ENCODE results near the gene AGRN. TPM values are rescaled to one million over a fixed set of nuclear protein-coding genes. Genes with fewer than 3 reads are reported as not detected.

Gene AGRN
- total and polyA plus RNA-seq, 5 experiments from 2014 or later = 0.15 to 6.4 (median 0.71) TPM

DNA sequence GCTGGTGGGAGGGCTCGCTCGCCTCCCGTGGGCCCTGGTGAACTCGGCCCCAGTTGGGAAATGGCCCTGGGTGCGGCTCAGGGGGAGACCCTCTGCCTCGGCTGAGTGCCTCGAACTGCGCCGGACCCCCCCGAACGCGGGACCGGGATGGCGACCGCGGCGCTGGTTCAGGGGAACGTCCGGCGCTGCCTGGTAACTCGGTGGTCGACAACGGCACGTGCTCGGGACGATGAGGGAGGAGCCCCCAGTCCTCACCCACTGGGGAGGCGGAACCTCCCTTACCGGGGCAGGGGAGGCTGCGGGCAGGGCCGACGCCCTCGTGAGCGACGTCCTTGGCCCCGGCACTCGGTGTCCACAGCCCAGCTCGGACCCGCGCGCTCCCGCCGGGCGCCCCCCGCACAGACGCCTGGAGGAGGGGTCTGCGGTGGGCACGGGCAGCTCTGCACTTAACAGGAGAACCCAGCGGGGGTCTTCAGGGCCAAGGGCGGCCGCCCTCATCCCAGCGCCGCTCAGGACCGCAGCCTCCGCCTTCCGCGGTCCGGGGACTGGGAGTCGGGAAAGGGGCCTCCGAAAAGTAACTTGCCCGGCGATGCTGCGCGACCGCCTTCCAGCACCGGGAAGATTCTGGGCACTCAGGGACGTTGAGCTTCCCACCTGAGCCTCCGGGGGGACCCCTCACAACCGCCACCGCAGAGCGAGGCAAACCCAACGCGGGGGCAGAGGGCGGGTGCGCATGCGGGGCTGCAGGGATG, 21.8 kb upstream of the AGRN start:
- peaks cover 9 to 27% (median 18%) of the 10 kb centered on the region in 4 donors for H3K4me1 Mint-ChIP-seq
- DNase-seq = no peak

GRCh38 chr1:998745-998994, 21.2 kb upstream of the AGRN start:
- peak overlapping the region in 3 of 10 donors; percentile 36 to 79 (median 53) for H3K4me3 Mint-ChIP-seq
- peaks cover 9 to 27% (median 18%) of the 10 kb centered on the region in 4 donors for H3K4me1 Mint-ChIP-seq
- ATAC-seq (peak in 1 of 2 donors; percentile 5), DNase-seq (peak in 2 of 10 donors; percentile 21 to 24)
- H3K27me3 Mint-ChIP-seq = peaks cover 4 to 47% (median 19%) of the 10 kb centered on the region in 5 donors
- H3K27ac Mint-ChIP-seq = no peak overlapping the region
- POLR2A ChIA-PET = no interaction called here
- no peaks in the 10 kb centered on the region for H3K9me3 Mint-ChIP-seq
- H3K36me3 Mint-ChIP-seq = no peaks in the 10 kb centered on the region

More for the DNA sequence above, 21.8 kb upstream of the AGRN start:
- Mint-ChIP-seq H3K36me3 (no peaks in the 10 kb centered on the region), H3K9me3 (no peaks in the 10 kb centered on the region), H3K27me3 (peaks cover 2 to 42% (median 15%) of the 10 kb centered on the region in 5 donors), H3K4me3 (peak overlapping the region in 4 of 10 donors; percentile 55 to 79 (median 62)), H3K27ac (no peak overlapping the region)
- POLR2A ChIA-PET = interaction anchor here (1.4 kb wide), 1 partner anchor 35 kb away, joined by 4 read pairs; no protein-coding TSS in a partner anchor
- no peak for ATAC-seq

GRCh38 chr1:998995-999724, 20.8 kb upstream of the AGRN start:
- DNase-seq (peak in 3 of 10 donors; percentile 25 to 41 (median 34)), ATAC-seq (peak; percentile 24 to 33)
- Mint-ChIP-seq H3K4me3 (peak overlapping the region in 7 of 10 donors; percentile 33 to 79 (median 60)), H3K27me3 (peaks cover 4 to 50% (median 19%) of the 10 kb centered on the region in 5 donors), H3K4me1 (peaks cover 9 to 27% (median 18%) of the 10 kb centered on the region in 4 donors), H3K36me3 (no peaks in the 10 kb centered on the region), H3K9me3 (no peaks in the 10 kb centered on the region), H3K27ac (peak overlapping the region in 1 of 10 donors; percentile 43)
- POLR2A ChIA-PET = no interaction called here

- Mint-ChIP-seq H3K27ac (peak within 1 kb of the TSS in 8 of 10 donors; percentile 76 to 96 (median 91)), H3K4me3 (peak within 1 kb of the TSS; percentile 60 to 85 (median 76)), H3K4me1 (peaks cover 14 to 32% (median 21%) of the 10 kb centered on the region in 4 donors), H3K9me3 (no peaks in the 10 kb centered on the region), H3K36me3 (no peaks in the 10 kb centered on the region), H3K27me3 (peaks cover 7 to 56% (median 24%) of the 10 kb centered on the region in 5 donors)
- ATAC-seq (peak; percentile 43 to 56), DNase-seq (peak in 7 of 10 donors; percentile 44 to 57 (median 50))
- POLR2A ChIA-PET = no interaction called here
Observed at GRCh38 chr1:999725-1000356, 20.1 kb upstream of the AGRN start, which contains the start of gene HES4. TSS of gene HES4 (minus strand) at chr1:1000097. CDS start at chr1:999973, 124 bp downstream.

DNA sequence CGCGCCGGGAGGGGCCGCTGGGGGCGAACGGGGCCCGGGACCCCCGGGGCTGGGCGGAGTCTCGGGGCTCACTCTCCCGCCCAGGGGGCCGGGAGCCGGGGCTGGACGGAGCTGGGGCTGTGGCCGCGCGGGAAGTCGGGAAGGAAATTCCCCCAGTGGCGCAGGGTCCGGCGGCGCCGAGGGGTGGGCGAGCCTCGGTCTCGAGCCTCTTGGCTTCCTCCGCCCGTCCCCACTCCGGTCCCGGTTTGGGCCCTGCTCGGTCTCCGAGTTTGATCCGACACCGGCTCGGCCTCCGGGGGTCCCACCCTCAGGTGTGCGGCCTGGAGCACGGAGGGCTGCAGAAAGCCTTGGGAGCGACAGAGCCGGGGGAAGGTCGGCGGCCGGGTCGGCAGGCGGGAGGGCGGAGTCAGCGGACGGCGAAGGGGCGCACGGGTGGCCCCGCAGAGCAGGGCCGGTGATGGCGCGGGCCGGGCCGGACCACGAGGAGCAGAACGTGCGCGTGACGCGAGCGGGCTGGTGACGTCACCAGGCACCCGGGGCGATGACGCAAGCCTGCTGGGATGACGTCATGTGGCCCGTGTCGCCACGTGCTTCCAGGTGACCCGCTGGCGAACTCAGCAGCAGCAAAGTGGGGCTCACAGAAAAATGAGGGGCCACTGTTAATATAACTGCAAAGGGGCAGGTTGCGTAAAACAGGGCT, 19.4 kb upstream of the AGRN start:
- Mint-ChIP-seq H3K27me3 (peaks cover 13 to 61% (median 26%) of the 10 kb centered on the region in 5 donors), H3K4me1 (peaks cover 19 to 38% (median 24%) of the 10 kb centered on the region in 4 donors), H3K36me3 (peaks cover 0 to 4% (median 0%) of the 10 kb centered on the region in 3 donors), H3K9me3 (no peaks in the 10 kb centered on the region), H3K4me3 (peak overlapping the region; percentile 50 to 85 (median 76)), H3K27ac (peak overlapping the region in 8 of 10 donors; percentile 76 to 96 (median 91))
- DNase-seq (peak; percentile 64 to 88 (median 76)), ATAC-seq (peak; percentile 20 to 58)
- POLR2A ChIA-PET = interaction anchor here (0.7 to 3.6 kb wide), 2 partner anchors 14 to 16 kb away, joined by 3 to 26 read pairs; partner anchors contain the start of gene ISG15

- Mint-ChIP-seq H3K36me3 (peaks cover 0 to 4% (median 0%) of the 10 kb centered on the region in 3 donors), H3K4me3 (peak overlapping the region; percentile 50 to 85 (median 76)), H3K4me1 (peaks cover 17 to 30% (median 20%) of the 10 kb centered on the region in 4 donors), H3K27me3 (peaks cover 13 to 62% (median 25%) of the 10 kb centered on the region in 5 donors), H3K27ac (peak overlapping the region in 8 of 10 donors; percentile 76 to 96 (median 91)), H3K9me3 (no peaks in the 10 kb centered on the region)
- ATAC-seq = peak in 1 of 2 donors; percentile 4
- POLR2A ChIA-PET = interaction anchor here (0.7 to 3.6 kb wide), 2 partner anchors 13 to 17 kb away, joined by 3 to 26 read pairs; partner anchors contain the start of gene ISG15
- no peak for DNase-seq
Observed at GRCh38 chr1:1001057-1001783, 18.7 kb upstream of the AGRN start.

GRCh38 chr1:1003618-1004419, 16.1 kb upstream of the AGRN start:
- peaks cover 13 to 61% (median 28%) of the 10 kb centered on the region in 5 donors for H3K27me3 Mint-ChIP-seq
- peaks cover 12 to 19% (median 17%) of the 10 kb centered on the region in 4 donors for H3K4me1 Mint-ChIP-seq
- H3K9me3 Mint-ChIP-seq = no peaks in the 10 kb centered on the region
- no peak overlapping the region for H3K27ac Mint-ChIP-seq
- H3K36me3 Mint-ChIP-seq = peaks cover 0 to 4% (median 0%) of the 10 kb centered on the region in 3 donors
- POLR2A ChIA-PET = interaction anchor here (3.6 kb wide), 1 partner anchor 10 kb away, joined by 26 read pairs; the partner anchor contains the start of gene ISG15
- ATAC-seq (no peak), DNase-seq (no peak)
- no peak overlapping the region for H3K4me3 Mint-ChIP-seq

DNA sequence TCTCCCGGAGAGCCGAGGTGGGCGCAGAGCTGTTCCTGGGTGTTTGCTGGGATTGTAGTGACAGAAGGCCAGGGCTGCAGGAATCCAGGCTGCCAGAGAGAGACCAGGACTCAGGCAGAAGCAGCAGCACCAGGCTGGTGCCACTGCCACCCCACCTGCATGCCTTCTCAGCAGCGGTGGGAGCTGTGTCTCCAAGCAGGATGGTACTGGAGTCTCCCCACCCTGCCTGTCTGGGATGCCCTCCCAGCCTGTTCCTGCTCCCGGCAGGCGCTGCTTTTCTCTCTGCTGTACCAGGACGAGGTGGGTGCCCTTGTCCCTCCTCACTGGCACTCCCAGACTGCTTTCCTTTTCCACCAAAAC, 15.5 kb upstream of the AGRN start:
- DNase-seq = no peak
- H3K9me3 Mint-ChIP-seq = no peaks in the 10 kb centered on the region
- H3K36me3 Mint-ChIP-seq = peaks cover 0 to 4% (median 0%) of the 10 kb centered on the region in 3 donors
- peak overlapping the region in 4 of 10 donors; percentile 7 to 81 (median 48) for H3K4me3 Mint-ChIP-seq
- H3K4me1 Mint-ChIP-seq = peaks cover 12 to 22% (median 17%) of the 10 kb centered on the region in 4 donors
- H3K27me3 Mint-ChIP-seq = peaks cover 13 to 60% (median 28%) of the 10 kb centered on the region in 5 donors
- ATAC-seq = no peak
- no peak overlapping the region for H3K27ac Mint-ChIP-seq
- POLR2A ChIA-PET = interaction anchor here (3.6 kb wide), 1 partner anchor 10 kb away, joined by 26 read pairs; the partner anchor contains the start of gene ISG15

GRCh38 chr1:1004780-1005697, 14.9 kb upstream of the AGRN start:
- DNase-seq (no peak), ATAC-seq (no peak)
- Mint-ChIP-seq H3K4me3 (peak overlapping the region in 8 of 10 donors; percentile 7 to 81 (median 51)), H3K4me1 (peaks cover 12 to 22% (median 17%) of the 10 kb centered on the region in 4 donors), H3K36me3 (peaks cover 0 to 4% (median 0%) of the 10 kb centered on the region in 3 donors), H3K27ac (peak overlapping the region in 1 of 10 donors; percentile 31), H3K9me3 (no peaks in the 10 kb centered on the region), H3K27me3 (peaks cover 13 to 60% (median 28%) of the 10 kb centered on the region in 5 donors)
- POLR2A ChIA-PET = interaction anchor here (1.1 kb wide), 1 partner anchor 9 kb away, joined by 6 read pairs; the partner anchor contains the start of gene ISG15
